ENCODE measurements around the gene PGGT1B.
"Not testable (repeated sequence)": the region's sequence is repeated elsewhere in the genome, so short reads cannot be mapped to it uniquely, and the experiment has no call there.

PGGT1B gene

GRCh38 chr5:115257981-115258380 is 4.7 kb downstream of the PGGT1B start:
- DNase-seq, result no peak

- not testable (repeated sequence) for DNase-seq
These were observed 13.3 kb downstream of the PGGT1B start for GRCh38 chr5:115249379-115249778.

- peak in 1 of 5 donors; percentile 33 for DNase-seq
These were observed 16.2 kb downstream of the PGGT1B start for GRCh38 chr5:115246361-115246991.

- peak in 1 of 5 donors; percentile 3 for DNase-seq
These were observed 19.3 kb downstream of the PGGT1B start for GRCh38 chr5:115243412-115243811.

- DNase-seq, result no peak
These were observed 20.6 kb downstream of the PGGT1B start for GRCh38 chr5:115241881-115242642.

GRCh38 chr5:115237066-115237465 is 25.6 kb downstream of the PGGT1B start:
- no peak for DNase-seq

- no peak for DNase-seq
These were observed 26.1 kb downstream of the PGGT1B start for GRCh38 chr5:115236599-115236998.

- DNase-seq, result no peak
These were observed 31.1 kb downstream of the PGGT1B start for GRCh38 chr5:115231598-115231997.

GRCh38 chr5:115229606-115230005 is 33.1 kb downstream of the PGGT1B start:
- no peak for DNase-seq

- DNase-seq, result no peak
These were observed 35.4 kb downstream of the PGGT1B start for GRCh38 chr5:115227281-115227680.

GRCh38 chr5:115214541-115214940 is 48.1 kb downstream of the PGGT1B start:
- no peak for DNase-seq

GRCh38 chr5:115209279-115209678 is 53.4 kb downstream of the PGGT1B start:
- DNase-seq, result peak in 2 of 5 donors; percentile 1 to 88

GRCh38 chr5:115202952-115203351 is 59.7 kb downstream of the PGGT1B start:
- DNase-seq, result no peak

- DNase-seq, result no peak
These were observed 66.5 kb downstream of the PGGT1B start for GRCh38 chr5:115196161-115196560.

- no peak for DNase-seq
These were observed 68.0 kb downstream of the PGGT1B start for GRCh38 chr5:115194676-115195075.

GRCh38 chr5:115193295-115193694 is 69.4 kb downstream of the PGGT1B start:
- no peak for DNase-seq

GRCh38 chr5:115192098-115192497 is 70.6 kb downstream of the PGGT1B start:
- DNase-seq, result no peak

- DNase-seq, result no peak
These were observed 71.1 kb downstream of the PGGT1B start for GRCh38 chr5:115191474-115192031.

GRCh38 chr5:115190388-115190787 is 72.3 kb downstream of the PGGT1B start:
- no peak for DNase-seq

GRCh38 chr5:115189866-115190265 is 72.8 kb downstream of the PGGT1B start:
- DNase-seq, result no peak

- DNase-seq, result no peak
These were observed 75.9 kb downstream of the PGGT1B start for GRCh38 chr5:115186794-115187193.

- DNase-seq, result no peak
These were observed 77.9 kb downstream of the PGGT1B start for GRCh38 chr5:115184770-115185169.

- DNase-seq, result no peak
These were observed 80.9 kb downstream of the PGGT1B start for GRCh38 chr5:115181757-115182156.

- DNase-seq, result no peak
These were observed 82.4 kb downstream of the PGGT1B start for GRCh38 chr5:115180165-115180709.

All from T-helper 1 cell (primary cell).